Measurements from ENCODE around the gene ANKRD39. TPM values are rescaled to one million over a fixed set of nuclear protein-coding genes. Genes with fewer than 3 reads are reported as not detected.

The ANKRD39 gene
- total and polyA plus RNA-seq, 2 of the 4 experiments (the other 2 are of a cell fraction) = 12.5 to 17.0 TPM

DNA sequence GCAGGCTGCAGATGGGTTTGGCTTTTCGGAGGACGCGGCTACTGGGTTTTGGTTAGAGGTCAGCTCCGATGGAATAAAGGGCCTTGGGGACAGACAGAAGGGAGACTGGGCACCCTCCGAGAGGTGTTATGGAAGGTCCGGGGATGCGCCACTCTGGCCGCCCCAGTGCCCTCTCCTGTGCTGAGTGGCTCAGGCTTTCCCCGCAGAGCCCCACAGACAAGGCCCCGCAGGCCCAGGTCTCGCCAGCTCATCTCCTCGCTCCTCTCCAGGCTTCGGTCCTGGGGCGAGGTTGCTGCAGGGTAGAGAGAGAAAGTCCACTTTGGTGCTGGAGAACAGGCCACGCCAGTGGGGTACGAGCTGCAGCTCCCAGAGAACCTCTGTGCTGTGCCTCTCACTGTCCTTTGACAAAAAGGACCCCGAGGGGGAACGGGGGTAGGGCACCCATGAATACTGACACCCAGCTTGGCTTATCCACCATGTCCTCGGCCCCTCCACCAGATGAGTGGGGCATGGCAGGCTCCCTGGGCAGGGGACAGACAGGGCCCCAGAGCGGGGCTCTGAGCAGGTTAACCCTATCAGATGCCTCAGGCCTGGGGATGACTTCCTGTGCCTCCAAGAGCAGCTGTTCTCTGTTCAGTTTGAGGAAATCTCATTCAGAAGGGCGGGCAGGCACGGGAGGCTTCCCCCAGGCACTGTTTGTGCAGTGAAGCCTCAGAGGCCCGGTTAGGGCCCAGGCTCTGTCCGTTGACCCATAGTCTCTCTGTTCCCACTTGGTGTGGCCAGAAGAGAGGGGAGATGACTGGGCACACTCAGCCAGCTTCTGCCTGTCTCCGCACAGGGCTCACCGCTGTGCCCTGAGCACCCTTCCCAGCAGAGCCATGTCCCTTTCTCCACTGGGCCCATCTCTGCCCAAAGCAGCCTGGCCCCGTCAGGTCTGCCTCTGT lies 57.5 kb downstream of the ANKRD39 start:
- Histone ChIP-seq H2AFZ (replicated peaks; ENCODE audit: low read length, poor library complexity) (peak overlapping the region; percentile 85), H3K36me3 (ENCODE audit: control insufficient read depth, insufficient read depth, low read length) (peaks cover 2% of the 10 kb centered on the region), H3K79me1 (ENCODE audit: low read depth in 1 of 2, low read length in 2 of 2) (no peaks in the 10 kb centered on the region), H3K4me1 (ENCODE audit: control insufficient read depth, insufficient read depth, low read length) (no peaks in the 10 kb centered on the region), H3K18ac (ENCODE audit: low read depth, low read length) (no peak overlapping the region), H2BK120ac (ENCODE audit: low read depth, low read length) (no peak overlapping the region), H3K56ac (ENCODE audit: extremely low read depth, insufficient read depth, low read length) (no peak overlapping the region), H2BK5ac (ENCODE audit: low read depth, low read length, poor library complexity, severe bottlenecking) (no peak overlapping the region), H2BK15ac (ENCODE audit: low read depth, low read length) (no peak overlapping the region), H4K91ac (ENCODE audit: insufficient read depth, low read depth, low read length) (no peak overlapping the region), H2AK9ac (replicated peaks; ENCODE audit: low read depth, low read length, poor library complexity) (peak overlapping the region; percentile 91), H3K4ac (ENCODE audit: low read depth, low read length) (no peak overlapping the region), H3K23ac (ENCODE audit: low read depth, low read length) (no peak overlapping the region), H3K9ac (ENCODE audit: low read depth, low read length) (no peak overlapping the region), H3K27me3 (ENCODE audit: control insufficient read depth, insufficient read depth, low read length) (no peaks in the 10 kb centered on the region), H4K20me1 (ENCODE audit: insufficient read depth, low read length) (no peaks in the 10 kb centered on the region), H3K27ac (ENCODE audit: insufficient read depth, low read length) (no peak overlapping the region), H3K9me3 (ENCODE audit: control insufficient read depth, insufficient read depth, low read length) (no peaks in the 10 kb centered on the region), H4K5ac (ENCODE audit: low read depth, low read length) (no peak overlapping the region), H2BK20ac (ENCODE audit: low read depth, low read length) (no peak overlapping the region), H3K14ac (replicated peaks; ENCODE audit: low read depth, low read length) (no peak overlapping the region), H3K4me3 (ENCODE audit: insufficient read depth, low read depth, low read length) (no peak overlapping the region), H3K4me2 (ENCODE audit: low read depth, low read length) (no peak overlapping the region), H4K8ac (ENCODE audit: low read depth in 2 of 2, low read length in 2 of 2) (0 out of 4 replicates have a peak overlapping the region, but pooled peaks of 1 of the 2 experiments have one; percentile 11), H3K9me1 (ENCODE audit: insufficient read depth, low read length) (0 out of 2 replicates have a peak, but pooled peaks cover 3% of the 10 kb centered on the region), H2AK5ac (ENCODE audit: low read depth, low read length) (peak overlapping the region; percentile 42; the same call in 1 of the 2 replicates)
- ChIA-PET CTCF (interaction anchor here (1.0 kb wide), 1 partner anchor 14 kb away, joined by 3 read pairs; no protein-coding TSS in a partner anchor), POLR2A (ENCODE audit: unreplicated experiment) (no interaction called here)
- DNase-seq (no peak), ATAC-seq (ENCODE audit: low read depth) (peak; percentile 50)
- intact Hi-C loops (cut with micrococcal nuclease) = loop anchor here (5.0 kb wide), 1 partner anchor 38 kb away; the partner anchor contains the start of gene CNNM4
- no TSS peak for BruUV-seq (replicated peaks)
- in situ Hi-C loops (cut with MboI; ENCODE audit: low sequenced_read_pairs) = no loop called here
- dilution Hi-C loops (cut with HindIII; ENCODE audit: low sequenced_read_pairs, unreplicated experiment) = no loop called here
- 90% methylated on average over 5 of the region's 27 CpGs; no CpG with 5 or more reads in 1 of the 2 experiments for WGBS, 2 experiments (ENCODE audit: extremely low coverage in 2 of 2, insufficient read length in 1 of 2)
- no peak for TF ChIP-seq FOS (IDR thresholded peaks at IDR 0.05; ENCODE audit: low read depth, low read length)
- TF ChIP-seq CTCF (conservative IDR thresholded peaks at IDR 0.05; ENCODE audit: low read depth, low read length) = no peak
- TF ChIP-seq SMC3 (IDR thresholded peaks at IDR 0.05; ENCODE audit: low read depth, low read length) = no peak
- TF ChIP-seq MXI1 (IDR thresholded peaks at IDR 0.05; ENCODE audit: borderline replicate concordance, low read depth, low read length) = no peak
- no peak for TF ChIP-seq NFE2L2 (IDR thresholded peaks at IDR 0.05; ENCODE audit: low read depth, low read length)
- TF ChIP-seq BHLHE40 (IDR thresholded peaks at IDR 0.05; ENCODE audit: low read depth, low read length) = no peak
- no peak for TF ChIP-seq MAZ (IDR thresholded peaks at IDR 0.05; ENCODE audit: borderline replicate concordance, low read depth, low read length)
- no peak for TF ChIP-seq RCOR1 (IDR thresholded peaks at IDR 0.05; ENCODE audit: insufficient replicate concordance, low read length)
- TF ChIP-seq RAD21 (IDR thresholded peaks at IDR 0.05; ENCODE audit: low read length) = no peak
- TF ChIP-seq, protein P1, sequence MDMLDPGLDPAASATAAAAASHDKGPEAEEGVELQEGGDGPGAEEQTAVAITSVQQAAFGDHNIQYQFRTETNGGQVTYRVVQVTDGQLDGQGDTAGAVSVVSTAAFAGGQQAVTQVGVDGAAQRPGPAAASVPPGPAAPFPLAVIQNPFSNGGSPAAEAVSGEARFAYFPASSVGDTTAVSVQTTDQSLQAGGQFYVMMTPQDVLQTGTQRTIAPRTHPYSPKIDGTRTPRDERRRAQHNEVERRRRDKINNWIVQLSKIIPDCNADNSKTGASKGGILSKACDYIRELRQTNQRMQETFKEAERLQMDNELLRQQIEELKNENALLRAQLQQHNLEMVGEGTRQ (IDR thresholded peaks at IDR 0.05; ENCODE audit: low read depth, low read length) = no peak
- no peak for TF ChIP-seq RFX5 (IDR thresholded peaks at IDR 0.05; ENCODE audit: low read depth, low read length)
- TF ChIP-seq CHD1 (IDR thresholded peaks at IDR 0.05; ENCODE audit: low read depth, low read length) = no peak
- no peak for TF ChIP-seq ELK1 (IDR thresholded peaks at IDR 0.05; ENCODE audit: borderline replicate concordance, low read depth, low read length)
- TF ChIP-seq POLR2A (IDR thresholded peaks at IDR 0.05; ENCODE audit: low read depth, low read length) = no peak

Data from IMR-90 (cell line).